GM12878 (cell line): ENCODE measurements around the gene PHC1. TPM values are rescaled to one million over a fixed set of nuclear protein-coding genes. Genes with fewer than 3 reads are reported as not detected.

Experiments
- ASH2L ChIP-seq: fragments of 300-600, 200-600 bp; sonication (generic); IDR thresholded peaks from 2 replicates; pipeline ENCODE4 v1.6.1; 2017; ENCODE audit warnings: low read depth, mild to moderate bottlenecking, borderline replicate concordance
- CBX5 ChIP-seq: sonication (generic); IDR thresholded peaks from 2 replicates; pipeline ENCODE4 v1.6.1; 2016; ENCODE audit warnings: low read depth, moderate library complexity, mild to moderate bottlenecking, inconsistent platforms
- DPF2 ChIP-seq: fragments of 450-650 bp; IDR thresholded peaks from 2 replicates; pipeline ENCODE4 v1.6.1; 2017; ENCODE audit warnings: mild to moderate bottlenecking
- E2F8 ChIP-seq: fragments of 450-650 bp; IDR thresholded peaks from 2 replicates; pipeline ENCODE4 v1.6.1; 2018; ENCODE audit warnings: mild to moderate bottlenecking, low read depth, moderate library complexity; ENCODE audit not compliant: partially characterized antibody
- FOS ChIP-seq: IDR thresholded peaks from 3 replicates; pipeline ENCODE4 v1.6.1; 2011; ENCODE audit warnings: borderline replicate concordance; ENCODE audit not compliant: insufficient read length; ENCODE audit errors: extremely low read depth
- GATAD2B ChIP-seq: fragments of 450-650 bp; conservative IDR thresholded peaks from 2 replicates; pipeline ENCODE4 v1.6.1; 2017; ENCODE audit warnings: low read depth, mild to moderate bottlenecking, moderate library complexity
- HCFC1 ChIP-seq: fragments of 150-350 bp; IDR thresholded peaks from 2 replicates; pipeline ENCODE4 v1.6.1; 2014; ENCODE audit warnings: low read length
- HDGF ChIP-seq: fragments of 450-650 bp; IDR thresholded peaks from 2 replicates; pipeline ENCODE4 v1.6.1; 2016; ENCODE audit warnings: antibody characterized with exemption
- IKZF1 ChIP-seq: fragments of 450-650 bp; conservative IDR thresholded peaks from 2 replicates; pipeline ENCODE4 v1.6.1; 2017; ENCODE audit warnings: antibody characterized with exemption, mild to moderate bottlenecking
- POLR2AphosphoS2 ChIP-seq: IDR thresholded peaks from 2 replicates; pipeline ENCODE4 v1.6.1; 2011; ENCODE audit warnings: low read depth, mild to moderate bottlenecking, low read length, improper control_type of control experiment, moderate library complexity
- RAD51 ChIP-seq: fragments of 450-650 bp; IDR thresholded peaks from 2 replicates; pipeline ENCODE4 v1.6.1; 2016; ENCODE audit warnings: moderate library complexity, mild to moderate bottlenecking, inconsistent platforms
- REST ChIP-seq: IDR thresholded peaks from 2 replicates; pipeline ENCODE4 v1.6.1; 2012; ENCODE audit warnings: mild to moderate bottlenecking, low read depth, low read length
- SIX5 ChIP-seq: IDR thresholded peaks from 2 replicates; pipeline ENCODE4 v1.6.1; 2011; ENCODE audit warnings: mild to moderate bottlenecking, low read depth, low read length, moderate library complexity; ENCODE audit not compliant: severe bottlenecking
- SKIL ChIP-seq: fragments of 450-650 bp; IDR thresholded peaks from 2 replicates; pipeline ENCODE4 v1.6.1; 2017; ENCODE audit warnings: mild to moderate bottlenecking, low read depth, inconsistent platforms; ENCODE audit not compliant: poor library complexity, severe bottlenecking
- SREBF1 ChIP-seq: IDR thresholded peaks from 2 replicates; pipeline ENCODE4 v1.6.1; 2012; ENCODE audit warnings: mild to moderate bottlenecking, low read length
- TAF1 ChIP-seq: IDR thresholded peaks from 2 replicates; pipeline ENCODE4 v1.6.1; 2011; ENCODE audit warnings: mild to moderate bottlenecking, low read depth, low read length, borderline replicate concordance
- polyA plus RNA-seq, 11 experiments: library from polyadenylated mRNA; depleted of rRNA in 4 of 11; unstranded in 6 of 11; stranded (reverse) in 5 of 11; fragments of >200 nt; fragmentation: Nextera tagmentation in 4 of 11; fragmentation: Illumina TruSeq in 1 of 11; extraction: Ambion mirVana in 4 of 11; extraction: Trizol in 1 of 11; gene quantifications; 1 replicate in 1 of 11; 2 replicates in 10 of 11; pipeline versions ENCODE4 v1.2.1 to v1.2.3, GENCODE V29; 2011 to 2016; ENCODE audit warnings: inconsistent platforms in 2 of 11, missing spikeins in 2 of 11, low read depth in 1 of 11
- total RNA-seq, 4 experiments: library from RNA; depleted of rRNA in 3 of 4; stranded (reverse); fragments of >200 nt in 3 of 4; fragmentation: Illumina TruSeq in 1 of 4; extraction: Trizol in 1 of 4; gene quantifications; 2 replicates each; pipeline versions ENCODE4 v1.2.1 to v1.2.3, GENCODE V29; 2013 to 2021
- TF ChIP-seq, protein P1 (sequence below): IDR thresholded peaks from 2 replicates; pipeline ENCODE4 v1.6.1; 2011; ENCODE audit warnings: low read depth, low read length, improper control_type of control experiment, borderline replicate concordance
- TF ChIP-seq, protein P2 (sequence below): fragments of 450-650 bp; IDR thresholded peaks from 2 replicates; pipeline ENCODE4 v1.6.1; 2014; ENCODE audit warnings: mild to moderate bottlenecking

PHC1 gene
- total and polyA plus RNA-seq, 10 of the 15 experiments (the other 5 are each of a cell fraction or from before 2014, with no cell fraction given): 0.50 to 16.3 (median 2.1) TPM

DNA sequence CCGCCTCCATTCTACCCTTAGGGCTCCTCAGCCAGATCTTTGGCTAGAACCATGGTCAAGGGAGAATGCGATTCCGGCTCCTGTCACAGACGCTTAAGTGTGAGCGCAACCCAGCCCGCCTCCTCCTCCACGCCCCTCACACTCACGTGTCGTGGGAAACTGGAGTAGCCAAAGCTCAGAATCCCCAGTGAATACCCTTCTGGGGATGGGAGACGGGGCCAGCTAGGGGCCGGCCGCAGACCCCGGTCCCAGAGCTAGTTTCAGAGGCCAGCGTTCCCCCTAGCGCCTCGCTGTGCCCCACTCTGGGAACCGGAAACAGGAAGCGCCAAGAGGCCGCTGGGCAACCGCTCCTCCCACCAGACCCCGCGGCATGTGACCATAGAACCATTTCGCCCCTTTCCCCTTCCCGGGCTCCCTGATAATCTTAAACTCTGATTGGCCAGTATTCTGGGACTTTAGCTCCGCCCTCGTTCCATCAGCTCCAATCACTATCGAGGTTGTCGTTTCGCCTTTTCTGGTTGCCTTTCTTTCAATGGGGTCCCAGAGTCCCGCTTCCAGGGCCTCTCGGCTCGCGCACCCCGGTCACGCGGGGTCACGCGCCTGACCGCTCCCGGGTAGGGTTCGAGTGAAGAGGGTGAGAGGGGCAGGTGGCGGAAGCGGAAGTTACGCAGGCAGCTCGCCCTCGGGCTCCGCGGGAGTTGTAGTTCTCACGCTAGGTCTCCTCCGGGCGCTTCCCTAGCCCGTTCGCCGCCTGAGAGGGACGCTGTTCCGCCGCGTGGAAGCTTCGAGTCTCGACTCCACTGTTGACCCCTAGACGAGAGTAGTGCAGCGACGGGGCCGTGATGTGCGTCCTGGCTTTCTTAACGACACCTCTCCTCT is 35.3 kb downstream of the PHC1 start, which contains the start of gene M6PR (continued):
- peak; percentile 31; the same call in 1 of the 2 replicates for TF ChIP-seq DPF2
- TF ChIP-seq, protein P1, sequence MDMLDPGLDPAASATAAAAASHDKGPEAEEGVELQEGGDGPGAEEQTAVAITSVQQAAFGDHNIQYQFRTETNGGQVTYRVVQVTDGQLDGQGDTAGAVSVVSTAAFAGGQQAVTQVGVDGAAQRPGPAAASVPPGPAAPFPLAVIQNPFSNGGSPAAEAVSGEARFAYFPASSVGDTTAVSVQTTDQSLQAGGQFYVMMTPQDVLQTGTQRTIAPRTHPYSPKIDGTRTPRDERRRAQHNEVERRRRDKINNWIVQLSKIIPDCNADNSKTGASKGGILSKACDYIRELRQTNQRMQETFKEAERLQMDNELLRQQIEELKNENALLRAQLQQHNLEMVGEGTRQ: peak; percentile 82
- no peak for TF ChIP-seq HDGF
- peak; percentile 93 for TF ChIP-seq IKZF1
- TF ChIP-seq, protein P2, sequence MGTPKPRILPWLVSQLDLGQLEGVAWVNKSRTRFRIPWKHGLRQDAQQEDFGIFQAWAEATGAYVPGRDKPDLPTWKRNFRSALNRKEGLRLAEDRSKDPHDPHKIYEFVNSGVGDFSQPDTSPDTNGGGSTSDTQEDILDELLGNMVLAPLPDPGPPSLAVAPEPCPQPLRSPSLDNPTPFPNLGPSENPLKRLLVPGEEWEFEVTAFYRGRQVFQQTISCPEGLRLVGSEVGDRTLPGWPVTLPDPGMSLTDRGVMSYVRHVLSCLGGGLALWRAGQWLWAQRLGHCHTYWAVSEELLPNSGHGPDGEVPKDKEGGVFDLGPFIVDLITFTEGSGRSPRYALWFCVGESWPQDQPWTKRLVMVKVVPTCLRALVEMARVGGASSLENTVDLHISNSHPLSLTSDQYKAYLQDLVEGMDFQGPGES: no peak
- TF ChIP-seq FOS: no peak
- TF ChIP-seq SREBF1: peak; percentile 63
- TF ChIP-seq TAF1: peak; percentile 83
- no peak for TF ChIP-seq ASH2L
- TF ChIP-seq CBX5: peak; percentile 52; the same call in 1 of the 2 replicates
- TF ChIP-seq SIX5: peak; percentile 92
- peak; percentile 24; the same call in 1 of the 2 replicates for TF ChIP-seq REST
- TF ChIP-seq GATAD2B: peak; percentile 78
- TF ChIP-seq SKIL: no peak
- TF ChIP-seq RAD51: peak; percentile 97
- peak; percentile 82; the same call in 1 of the 2 replicates for TF ChIP-seq POLR2AphosphoS2
- peak; percentile 52 for TF ChIP-seq E2F8
- peak; percentile 91 for TF ChIP-seq HCFC1
